ENCODE results near the gene KCNC1.

DNA sequence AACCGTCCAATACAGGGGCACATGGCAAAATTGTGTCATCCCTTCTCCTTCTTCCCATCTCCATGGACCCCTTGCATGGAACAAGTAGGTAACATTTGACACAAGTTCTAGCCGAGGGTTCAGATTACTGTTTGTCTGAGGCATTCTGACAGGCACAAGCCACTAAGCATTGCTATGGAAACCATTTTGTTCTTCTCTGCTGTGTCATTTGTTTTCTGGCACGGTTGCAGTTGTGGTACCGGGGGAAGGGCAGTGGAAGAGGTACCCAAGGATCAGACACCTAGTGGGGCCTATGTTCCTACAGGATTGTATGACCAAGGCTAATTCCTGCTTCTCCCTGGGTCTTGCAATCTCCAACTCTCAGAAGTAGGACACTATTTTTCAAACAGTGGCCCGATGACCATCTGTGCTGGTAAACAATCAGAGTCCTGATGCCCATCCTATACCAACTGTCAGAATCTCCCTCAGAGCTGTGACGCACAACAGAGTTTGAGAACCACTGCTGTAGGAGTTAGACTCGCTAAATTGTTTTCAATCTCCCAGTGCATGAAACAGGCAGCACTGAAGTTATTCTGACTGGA, 69.3 kb downstream of the KCNC1 start:
- TF ChIP-seq, protein P1, sequence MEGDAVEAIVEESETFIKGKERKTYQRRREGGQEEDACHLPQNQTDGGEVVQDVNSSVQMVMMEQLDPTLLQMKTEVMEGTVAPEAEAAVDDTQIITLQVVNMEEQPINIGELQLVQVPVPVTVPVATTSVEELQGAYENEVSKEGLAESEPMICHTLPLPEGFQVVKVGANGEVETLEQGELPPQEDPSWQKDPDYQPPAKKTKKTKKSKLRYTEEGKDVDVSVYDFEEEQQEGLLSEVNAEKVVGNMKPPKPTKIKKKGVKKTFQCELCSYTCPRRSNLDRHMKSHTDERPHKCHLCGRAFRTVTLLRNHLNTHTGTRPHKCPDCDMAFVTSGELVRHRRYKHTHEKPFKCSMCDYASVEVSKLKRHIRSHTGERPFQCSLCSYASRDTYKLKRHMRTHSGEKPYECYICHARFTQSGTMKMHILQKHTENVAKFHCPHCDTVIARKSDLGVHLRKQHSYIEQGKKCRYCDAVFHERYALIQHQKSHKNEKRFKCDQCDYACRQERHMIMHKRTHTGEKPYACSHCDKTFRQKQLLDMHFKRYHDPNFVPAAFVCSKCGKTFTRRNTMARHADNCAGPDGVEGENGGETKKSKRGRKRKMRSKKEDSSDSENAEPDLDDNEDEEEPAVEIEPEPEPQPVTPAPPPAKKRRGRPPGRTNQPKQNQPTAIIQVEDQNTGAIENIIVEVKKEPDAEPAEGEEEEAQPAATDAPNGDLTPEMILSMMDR (IDR thresholded peaks at IDR 0.05) = no peak
- no peak for TF ChIP-seq POLR2A (IDR thresholded peaks at IDR 0.05)

Measured in thyroid gland (tissue), 4 donors.